Trophoblast cell (in vitro differentiated cells and primary cell): ENCODE results near the gene CABP1.

ENCODE experiments used
- DNase-seq, 2 donors: peaks; one replicate each; pipeline ENCODE4 v3.0.0-alpha.2; 2016
- H2AFZ ChIP-seq: 2 replicates; pipeline ENCODE4 v1.6.1; 2013; ENCODE audit warnings: low read length, moderate library complexity, mild to moderate bottlenecking; ENCODE audit not compliant: insufficient read depth, poor library complexity
- H2AK5ac ChIP-seq: 2 replicates; pipeline ENCODE4 v1.6.1; 2013; ENCODE audit warnings: mild to moderate bottlenecking, low read length
- H2BK120ac ChIP-seq: 2 replicates; pipeline ENCODE4 v1.6.1; 2013; ENCODE audit warnings: low read length, mild to moderate bottlenecking, moderate library complexity; ENCODE audit not compliant: insufficient read depth, poor library complexity
- H2BK12ac ChIP-seq: 2 replicates; pipeline ENCODE4 v1.6.1; 2013; ENCODE audit warnings: mild to moderate bottlenecking, low read length, moderate library complexity
- H2BK5ac ChIP-seq: 2 replicates; pipeline ENCODE4 v1.6.1; 2013; ENCODE audit warnings: low read length, low read depth, moderate library complexity, mild to moderate bottlenecking; ENCODE audit not compliant: poor library complexity
- H3K14ac ChIP-seq: 2 replicates; pipeline ENCODE4 v1.6.1; 2013; ENCODE audit warnings: mild to moderate bottlenecking, low read length
- H3K18ac ChIP-seq: 2 replicates; pipeline ENCODE4 v1.6.1; 2013; ENCODE audit warnings: mild to moderate bottlenecking, low read length
- H3K23ac ChIP-seq: 2 replicates; pipeline ENCODE4 v1.6.1; 2013; ENCODE audit warnings: low read length
- H3K27ac ChIP-seq: 2 replicates; pipeline ENCODE4 v1.5.1; 2013; ENCODE audit warnings: low read depth, mild to moderate bottlenecking, inconsistent platforms, low read length, moderate library complexity
- H3K27me3 ChIP-seq: 2 replicates; pipeline ENCODE4 v1.6.1; 2013; ENCODE audit warnings: inconsistent platforms, mild to moderate bottlenecking, low read length, moderate library complexity; ENCODE audit not compliant: insufficient read depth
- H3K36me3 ChIP-seq, 2 experiments: 1 replicate in 1 of 2; 2 replicates in 1 of 2; pipeline ENCODE4 v1.6.1; 2013; ENCODE audit warnings: low read length in 2 of 2, mild to moderate bottlenecking in 2 of 2, moderate library complexity in 1 of 2; ENCODE audit not compliant: insufficient read depth in 2 of 2, control insufficient read depth in 1 of 2
- H3K4ac ChIP-seq: 2 replicates; pipeline ENCODE4 v1.6.1; 2013; ENCODE audit warnings: low read depth, mild to moderate bottlenecking, low read length, moderate library complexity
- H3K4me1 ChIP-seq, 2 experiments: 1 replicate in 1 of 2; 2 replicates in 1 of 2; pipeline ENCODE4 v1.6.1; 2013; ENCODE audit warnings: low read length in 2 of 2, mild to moderate bottlenecking in 2 of 2, moderate library complexity in 1 of 2; ENCODE audit not compliant: insufficient read depth in 2 of 2, control insufficient read depth in 1 of 2
- H3K4me2 ChIP-seq: 2 replicates; pipeline ENCODE4 v1.6.1; 2013; ENCODE audit warnings: inconsistent platforms, mild to moderate bottlenecking, low read length, moderate library complexity
- H3K4me3 ChIP-seq: 2 replicates; pipeline ENCODE4 v1.5.1; 2013; ENCODE audit warnings: mild to moderate bottlenecking, low read depth, low read length, inconsistent platforms
- H3K79me1 ChIP-seq: one replicate; pipeline ENCODE4 v1.6.1; 2013; ENCODE audit warnings: low read length
- H3K79me2 ChIP-seq: 2 replicates; pipeline ENCODE4 v1.6.1; 2013; ENCODE audit warnings: low read length, mild to moderate bottlenecking; ENCODE audit not compliant: control insufficient read depth, insufficient read depth, poor library complexity
- H3K9ac ChIP-seq: 2 replicates; pipeline ENCODE4 v1.6.1; 2013; ENCODE audit warnings: mild to moderate bottlenecking, low read length
- H3K9me3 ChIP-seq: 2 replicates; pipeline ENCODE4 v1.6.1; 2013; ENCODE audit warnings: low read depth, mild to moderate bottlenecking, control low read depth, inconsistent platforms, low read length; ENCODE audit not compliant: insufficient read depth
- H4K12ac ChIP-seq: 2 replicates; pipeline ENCODE4 v1.6.1; 2013; ENCODE audit warnings: low read depth, mild to moderate bottlenecking, low read length, moderate library complexity
- H4K8ac ChIP-seq: 2 replicates; pipeline ENCODE4 v1.6.1; 2013; ENCODE audit warnings: low read depth, mild to moderate bottlenecking, low read length, moderate library complexity
- H4K91ac ChIP-seq: one replicate; pipeline ENCODE4 v1.6.1; 2013; ENCODE audit warnings: low read depth, mild to moderate bottlenecking, low read length, moderate library complexity
- WGBS: extraction: QIAGEN DNeasy Blood & Tissue Kit; methylation state at CpG from one replicate; pipeline ENCODE4 v1.1.7; 2013; ENCODE audit warnings: missing lambda C conversion rate; ENCODE audit not compliant: insufficient read length, insufficient coverage; ENCODE audit errors: extremely low coverage; 5-methylcytosine and 5-hydroxymethylcytosine counted together

Gene CABP1

GRCh38 chr12:120642826-120643225, 2.4 kb downstream of the CABP1 start:
- no peak for DNase-seq
- H2AFZ ChIP-seq = no peak overlapping the region
- no peak overlapping the region for H2AK5ac ChIP-seq
- H3K4ac ChIP-seq = no peak overlapping the region
- H4K91ac ChIP-seq = no peak overlapping the region
- no peak overlapping the region for H3K4me3 ChIP-seq
- no peak overlapping the region for H3K27ac ChIP-seq
- H3K79me1 ChIP-seq = no peaks in the 10 kb centered on the region
- no peaks in the 10 kb centered on the region for H3K36me3 ChIP-seq
- H3K14ac ChIP-seq = no peak overlapping the region
- H3K9ac ChIP-seq = no peak overlapping the region
- peaks cover 2 to 13% of the 10 kb centered on the region in 2 experiments for H3K4me1 ChIP-seq
- H3K27me3 ChIP-seq = peaks cover 32% of the 10 kb centered on the region
- no peak overlapping the region for H3K23ac ChIP-seq
- WGBS = no CpG with 5 or more reads among the region's 4 CpGs
- H4K8ac ChIP-seq = no peak overlapping the region
- no peak overlapping the region for H4K12ac ChIP-seq
- no peak overlapping the region for H2BK120ac ChIP-seq
- H3K4me2 ChIP-seq = no peak overlapping the region
- H2BK12ac ChIP-seq = no peak overlapping the region
- no peak overlapping the region for H2BK5ac ChIP-seq
- no peak overlapping the region for H3K18ac ChIP-seq
- no peaks in the 10 kb centered on the region for H3K79me2 ChIP-seq
- H3K9me3 ChIP-seq = no peaks in the 10 kb centered on the region

GRCh38 chr12:120643574-120643973, 3.1 kb downstream of the CABP1 start:
- H3K4me1 ChIP-seq = peaks cover 2 to 13% of the 10 kb centered on the region in 2 experiments
- no peak overlapping the region for H3K18ac ChIP-seq
- H3K4me2 ChIP-seq = no peak overlapping the region
- no peak overlapping the region for H2AK5ac ChIP-seq
- H4K12ac ChIP-seq = no peak overlapping the region
- no peaks in the 10 kb centered on the region for H3K79me1 ChIP-seq
- H4K91ac ChIP-seq = no peak overlapping the region
- no peak for DNase-seq
- no peak overlapping the region for H3K9ac ChIP-seq
- no peak overlapping the region for H3K14ac ChIP-seq
- no peak overlapping the region for H4K8ac ChIP-seq
- no peak overlapping the region for H2AFZ ChIP-seq
- H3K23ac ChIP-seq = no peak overlapping the region
- H2BK12ac ChIP-seq = no peak overlapping the region
- no peak overlapping the region for H2BK120ac ChIP-seq
- no peaks in the 10 kb centered on the region for H3K36me3 ChIP-seq
- no peaks in the 10 kb centered on the region for H3K79me2 ChIP-seq
- no peak overlapping the region for H2BK5ac ChIP-seq
- H3K9me3 ChIP-seq = no peaks in the 10 kb centered on the region
- no peak overlapping the region for H3K4ac ChIP-seq
- H3K27me3 ChIP-seq = peaks cover 32% of the 10 kb centered on the region
- H3K4me3 ChIP-seq = no peak overlapping the region
- no CpG with 5 or more reads among the region's 4 CpGs for WGBS
- H3K27ac ChIP-seq = no peak overlapping the region

- no peak overlapping the region for H2BK5ac ChIP-seq
- no peak overlapping the region for H3K4me3 ChIP-seq
- H3K9ac ChIP-seq = no peak overlapping the region
- H3K27me3 ChIP-seq = peaks cover 18% of the 10 kb centered on the region
- no peak overlapping the region for H4K12ac ChIP-seq
- no peaks in the 10 kb centered on the region for H3K79me2 ChIP-seq
- H2BK12ac ChIP-seq = no peak overlapping the region
- H3K79me1 ChIP-seq = no peaks in the 10 kb centered on the region
- no peak for DNase-seq
- no peak overlapping the region for H2BK120ac ChIP-seq
- H3K14ac ChIP-seq = no peak overlapping the region
- H3K36me3 ChIP-seq = no peaks in the 10 kb centered on the region
- H3K4ac ChIP-seq = no peak overlapping the region
- no peak overlapping the region for H4K91ac ChIP-seq
- H3K4me1 ChIP-seq = peaks cover 2 to 8% of the 10 kb centered on the region in 2 experiments
- H4K8ac ChIP-seq = no peak overlapping the region
- no peak overlapping the region for H3K23ac ChIP-seq
- no peak overlapping the region for H3K4me2 ChIP-seq
- no peaks in the 10 kb centered on the region for H3K9me3 ChIP-seq
- WGBS = no CpG with 5 or more reads among the region's 6 CpGs
- no peak overlapping the region for H2AK5ac ChIP-seq
- no peak overlapping the region for H3K27ac ChIP-seq
- H3K18ac ChIP-seq = no peak overlapping the region
- H2AFZ ChIP-seq = no peak overlapping the region
Observed at GRCh38 chr12:120646044-120646443, 5.6 kb downstream of the CABP1 start.

GRCh38 chr12:120647375-120647755, 6.9 kb downstream of the CABP1 start:
- Histone ChIP-seq H3K9ac (no peak overlapping the region), H3K79me2 (no peaks in the 10 kb centered on the region), H2BK5ac (no peak overlapping the region), H3K4me2 (no peak overlapping the region), H3K9me3 (no peaks in the 10 kb centered on the region), H3K4me1 (peaks cover 0 to 2% of the 10 kb centered on the region in 2 experiments), H3K18ac (no peak overlapping the region), H4K91ac (no peak overlapping the region), H4K12ac (no peak overlapping the region), H2BK120ac (no peak overlapping the region), H3K23ac (no peak overlapping the region), H3K4me3 (no peak overlapping the region), H3K79me1 (no peaks in the 10 kb centered on the region), H2AK5ac (no peak overlapping the region), H3K27me3 (peaks cover 4% of the 10 kb centered on the region), H2BK12ac (no peak overlapping the region), H3K27ac (no peak overlapping the region), H3K14ac (no peak overlapping the region), H3K36me3 (no peaks in the 10 kb centered on the region), H2AFZ (no peak overlapping the region), H3K4ac (no peak overlapping the region), H4K8ac (no peak overlapping the region)
- no peak for DNase-seq
- no CpG with 5 or more reads among the region's 13 CpGs for WGBS
